ENCODE data around the gene CD109. TPM values are rescaled to one million over a fixed set of nuclear protein-coding genes. Genes with fewer than 3 reads are reported as not detected.
A peak's percentile ranks its signal among the peaks of the same experiment; 100 is the strongest.
"Not testable (repeated sequence)": the region's sequence is repeated elsewhere in the genome, so short reads cannot be mapped to it uniquely, and the experiment has no call there.

The CD109 gene
- total and polyA plus RNA-seq, 11 donors = 1.9 to 30.5 (median 10.7) TPM

- intact Hi-C loops (cut with DNase I) = no loop called here
- peaks cover 0 to 17% (median 4%) of the 10 kb centered on the region in 12 donors for H3K4me1 ChIP-seq
- 96 to 97% (median 96%) methylated on average over 1 of the region's 1 CpG for WGBS, 4 donors
- H3K36me3 ChIP-seq = no peaks in the 10 kb centered on the region
- TF ChIP-seq POLR2A (IDR thresholded peaks at IDR 0.05) (no peak), CTCF (IDR thresholded peaks at IDR 0.05) (no peak)
- DNase-seq (no peak), ATAC-seq (no peak)
- no peaks in the 10 kb centered on the region for H3K27me3 ChIP-seq
- H3K9me3 ChIP-seq = peaks cover 0 to 1% (median 0%) of the 10 kb centered on the region in 12 donors
- H3K4me3 ChIP-seq = no peak overlapping the region
- H3K27ac ChIP-seq = no peak overlapping the region
Measured at GRCh38 chr6:73710948-73711347, 14.9 kb downstream of the CD109 start.

- WGBS, 4 donors = 89 to 94% (median 92%) methylated on average over 5 of the region's 5 CpGs
- peaks cover 0 to 17% (median 4%) of the 10 kb centered on the region in 12 donors for H3K4me1 ChIP-seq
- H3K27ac ChIP-seq = peak overlapping the region in 10 of 12 donors; percentile 48 to 80 (median 61)
- ATAC-seq (no peak), DNase-seq (no peak)
- no peaks in the 10 kb centered on the region for H3K27me3 ChIP-seq
- intact Hi-C loops (cut with DNase I) = no loop called here
- TF ChIP-seq POLR2A (IDR thresholded peaks at IDR 0.05) (no peak), CTCF (IDR thresholded peaks at IDR 0.05) (no peak)
- no peaks in the 10 kb centered on the region for H3K36me3 ChIP-seq
- H3K4me3 ChIP-seq = no peak overlapping the region
- H3K9me3 ChIP-seq = peaks cover 0 to 7% (median 0%) of the 10 kb centered on the region in 12 donors
Measured at GRCh38 chr6:73712535-73713173, 16.7 kb downstream of the CD109 start.

GRCh38 chr6:73713426-73714147 is 17.6 kb downstream of the CD109 start:
- peak in 1 of 5 donors; percentile 46 for DNase-seq
- 52 to 53% (median 53%) methylated on average over 8 of the region's 8 CpGs for WGBS, 4 donors
- intact Hi-C loops (cut with DNase I) = no loop called here

GRCh38 chr6:73715111-73715508 is 19.1 kb downstream of the CD109 start:
- H3K9me3 ChIP-seq; ATAC-seq; intact Hi-C loops (cut with DNase I); H3K27me3 ChIP-seq; H3K4me3 ChIP-seq; H3K36me3 ChIP-seq; DNase-seq: not testable (repeated sequence)
- H3K27ac ChIP-seq = peak overlapping the region in 1 of 12 donors; percentile 70
- peaks cover 0 to 17% (median 4%) of the 10 kb centered on the region in 12 donors for H3K4me1 ChIP-seq
- WGBS, 4 donors = 89 to 92% (median 90%) methylated on average over 5 of the region's 5 CpGs

More at GRCh38 chr6:73713426-73714147, 17.6 kb downstream of the CD109 start:
- ATAC-seq = peak; percentile 61 to 95 (median 68)
- Histone ChIP-seq H3K9me3 (peaks cover 0 to 7% (median 0%) of the 10 kb centered on the region in 12 donors), H3K4me3 (no peak overlapping the region), H3K4me1 (peaks cover 0 to 17% (median 4%) of the 10 kb centered on the region in 12 donors), H3K36me3 (no peaks in the 10 kb centered on the region), H3K27me3 (no peaks in the 10 kb centered on the region), H3K27ac (peak overlapping the region; percentile 48 to 80 (median 64))
- TF ChIP-seq CTCF (IDR thresholded peaks at IDR 0.05) = no peak
- TF ChIP-seq POLR2A (IDR thresholded peaks at IDR 0.05) = no peak
